Measurements from ENCODE around the gene DLK1. TPM values are rescaled to one million over a fixed set of nuclear protein-coding genes. Genes with fewer than 3 reads are reported as not detected.
A peak's percentile ranks its signal among the peaks of the same experiment; 100 is the strongest.

Gene DLK1
- total and polyA plus RNA-seq, 3 experiments from 2014 or later, result not detected

DNA sequence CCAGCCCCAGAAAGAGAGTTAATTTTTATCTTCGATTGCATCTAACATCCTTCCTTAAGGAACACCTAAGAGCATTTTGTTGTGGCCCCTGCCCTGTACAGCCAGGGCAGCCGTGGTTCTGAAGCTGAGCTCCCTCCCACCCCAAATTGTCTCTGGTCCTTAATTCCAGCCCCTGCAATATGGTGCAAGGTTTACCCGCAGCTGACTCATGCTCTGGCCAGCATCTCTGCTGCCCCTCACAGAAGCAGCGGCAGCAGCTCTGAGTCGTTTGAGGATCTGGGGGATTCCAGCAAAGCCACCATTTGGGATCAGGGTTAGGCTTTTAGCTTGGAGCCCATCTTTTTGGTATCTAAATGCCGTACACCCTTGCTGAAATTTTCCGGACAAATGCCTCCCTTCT, 3.3 kb downstream of the DLK1 start:
- CTCF ChIA-PET, result no interaction called here
- H3K36me3 Mint-ChIP-seq, result no peaks in the 10 kb centered on the region
- H3K27me3 ChIP-seq (ENCODE audit: insufficient read depth, low read length, poor library complexity, severe bottlenecking), result no peaks in the 10 kb centered on the region
- H3K27ac Mint-ChIP-seq, result no peak overlapping the region
- H3K9me3 ChIP-seq (ENCODE audit: low read length), result no peaks in the 10 kb centered on the region
- DNase-seq, result no peak
- no peak overlapping the region for H3K4me3 ChIP-seq (ENCODE audit: low read length)
- no peaks in the 10 kb centered on the region for H3K4me1 Mint-ChIP-seq
- H3K27me3 Mint-ChIP-seq, result peaks cover 19 to 42% of the 10 kb centered on the region in 2 donors
- H3K4me1 ChIP-seq (ENCODE audit: insufficient read depth, low read length), result no peaks in the 10 kb centered on the region
- POLR2A ChIA-PET, result no interaction called here
- H3K4me3 Mint-ChIP-seq, result no peak overlapping the region
- H3K27ac ChIP-seq (ENCODE audit: low read depth, low read length), result no peak overlapping the region
- H3K9me3 Mint-ChIP-seq, result no peaks in the 10 kb centered on the region
- no peaks in the 10 kb centered on the region for H3K36me3 ChIP-seq (ENCODE audit: insufficient read depth, low read length)

DNA sequence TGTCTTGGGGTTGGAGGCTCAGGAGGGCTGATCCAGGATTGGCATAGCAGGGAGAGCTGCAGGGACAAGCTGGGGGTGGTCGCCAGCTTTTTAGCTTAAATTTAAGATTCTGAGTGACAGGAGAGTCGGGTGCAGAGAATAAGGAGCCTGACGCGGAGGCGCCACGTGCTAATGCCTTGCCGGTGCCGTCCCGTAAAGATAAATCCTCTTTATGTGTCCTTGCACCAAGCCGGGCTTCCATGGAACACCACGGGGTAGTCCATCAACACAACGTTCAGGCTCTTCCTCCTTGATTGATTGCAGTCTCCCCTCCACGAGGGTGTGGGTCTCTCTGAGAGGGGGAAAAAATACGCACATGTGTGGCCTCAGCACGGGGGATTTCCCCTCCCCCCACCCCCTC, 3.9 kb downstream of the DLK1 start:
- DNase-seq, result peak in 1 of 5 donors; percentile 21
- H3K27ac Mint-ChIP-seq, result no peak overlapping the region
- no peaks in the 10 kb centered on the region for H3K36me3 Mint-ChIP-seq
- H3K4me1 Mint-ChIP-seq, result no peaks in the 10 kb centered on the region
- Histone ChIP-seq H3K27ac (ENCODE audit: low read depth, low read length) (no peak overlapping the region), H3K4me1 (ENCODE audit: insufficient read depth, low read length) (no peaks in the 10 kb centered on the region), H3K36me3 (ENCODE audit: insufficient read depth, low read length) (no peaks in the 10 kb centered on the region), H3K27me3 (ENCODE audit: insufficient read depth, low read length, poor library complexity, severe bottlenecking) (no peaks in the 10 kb centered on the region), H3K4me3 (ENCODE audit: low read length) (no peak overlapping the region), H3K9me3 (ENCODE audit: low read length) (no peaks in the 10 kb centered on the region)
- no peaks in the 10 kb centered on the region for H3K9me3 Mint-ChIP-seq
- no peak overlapping the region for H3K4me3 Mint-ChIP-seq
- H3K27me3 Mint-ChIP-seq, result peaks cover 14 to 39% of the 10 kb centered on the region in 2 donors
- ChIA-PET POLR2A (no interaction called here), CTCF (no interaction called here)

DNA sequence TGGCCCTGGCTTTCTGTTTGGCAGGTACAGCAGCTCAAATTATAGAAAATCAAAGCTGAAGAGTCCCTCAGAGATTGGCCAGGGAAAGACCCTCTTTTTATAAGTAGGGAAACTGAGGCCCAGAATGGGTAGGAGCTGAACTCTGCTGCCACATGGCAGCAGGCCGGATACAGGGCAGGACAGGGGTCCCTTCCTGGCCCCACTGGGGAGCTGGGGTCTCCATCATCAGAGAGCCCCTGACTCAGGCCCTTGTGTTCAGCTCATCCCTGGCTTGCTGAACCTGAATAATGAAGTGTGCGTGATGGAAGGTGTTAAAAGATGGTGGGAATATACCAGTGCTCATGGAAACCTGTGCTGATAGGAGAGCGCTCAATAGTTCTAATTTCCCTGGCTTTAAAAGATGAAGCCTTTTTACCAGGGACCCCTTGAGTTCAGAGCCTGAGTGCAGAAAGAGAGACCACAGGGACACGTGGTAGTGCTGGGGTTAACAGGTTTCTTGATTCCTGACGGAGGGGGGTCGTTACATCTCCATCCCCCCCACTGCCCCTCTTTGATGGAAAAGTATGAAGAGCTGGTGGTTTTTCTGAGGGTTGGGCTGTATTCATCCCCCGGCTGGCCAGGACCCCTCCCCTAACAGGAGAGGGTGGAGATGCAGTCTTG, 4.4 kb downstream of the DLK1 start:
- Histone ChIP-seq H3K9me3 (ENCODE audit: low read length) (no peaks in the 10 kb centered on the region), H3K27me3 (ENCODE audit: insufficient read depth, low read length, poor library complexity, severe bottlenecking) (no peaks in the 10 kb centered on the region), H3K4me1 (ENCODE audit: insufficient read depth, low read length) (no peaks in the 10 kb centered on the region), H3K36me3 (ENCODE audit: insufficient read depth, low read length) (no peaks in the 10 kb centered on the region), H3K27ac (ENCODE audit: low read depth, low read length) (no peak overlapping the region), H3K4me3 (ENCODE audit: low read length) (no peak overlapping the region)
- no peaks in the 10 kb centered on the region for H3K36me3 Mint-ChIP-seq
- ChIA-PET POLR2A (no interaction called here), CTCF (no interaction called here)
- DNase-seq, result peak in 1 of 5 donors; percentile 3
- H3K4me3 Mint-ChIP-seq, result no peak overlapping the region
- H3K9me3 Mint-ChIP-seq, result no peaks in the 10 kb centered on the region
- H3K27ac Mint-ChIP-seq, result no peak overlapping the region
- H3K27me3 Mint-ChIP-seq, result peaks cover 9 to 33% of the 10 kb centered on the region in 2 donors
- H3K4me1 Mint-ChIP-seq, result no peaks in the 10 kb centered on the region

DNA sequence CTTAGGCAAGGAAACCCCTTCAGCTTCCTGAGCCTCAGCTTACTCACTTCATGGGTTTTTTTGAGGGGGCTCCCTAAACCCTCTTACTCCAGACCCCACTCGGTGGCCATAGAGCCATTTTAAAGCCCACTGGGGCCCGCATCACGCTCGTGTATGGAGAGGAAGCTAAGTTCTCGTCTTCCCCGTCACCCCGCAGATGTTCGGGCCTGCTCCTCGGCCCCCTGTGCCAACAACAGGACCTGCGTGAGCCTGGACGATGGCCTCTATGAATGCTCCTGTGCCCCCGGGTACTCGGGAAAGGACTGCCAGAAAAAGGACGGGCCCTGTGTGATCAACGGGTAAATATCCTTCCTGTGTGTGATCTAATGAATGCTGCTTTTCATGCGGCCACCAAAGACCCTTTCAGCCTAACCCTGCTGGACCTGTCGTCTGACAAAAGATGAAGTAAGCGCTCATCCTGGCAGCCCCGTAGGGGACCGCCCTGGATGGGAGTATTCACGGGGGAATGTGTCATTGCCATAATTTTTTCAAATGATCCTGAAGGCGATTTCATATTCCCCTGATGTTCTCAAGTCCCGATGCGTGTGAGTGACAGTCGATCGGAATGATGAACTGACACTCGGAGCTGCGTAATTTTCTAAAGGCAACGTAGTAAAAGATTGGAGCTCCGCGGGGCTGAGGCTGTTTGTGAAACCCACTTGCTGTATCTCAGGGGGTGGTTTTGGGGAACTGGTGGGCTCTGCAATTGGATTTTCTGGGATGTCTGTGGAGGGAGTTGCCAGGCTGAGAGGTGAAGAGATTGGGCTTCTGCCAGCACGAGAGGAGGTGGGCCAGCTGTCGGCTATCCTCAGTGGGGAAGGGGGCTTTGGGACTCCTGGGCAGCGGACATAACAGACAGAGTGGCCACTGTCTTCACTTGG, 5.4 kb downstream of the DLK1 start:
- no peaks in the 10 kb centered on the region for H3K4me1 ChIP-seq (ENCODE audit: insufficient read depth, low read length)
- DNase-seq, result peak in 1 of 5 donors; percentile 26
- POLR2A ChIA-PET, result no interaction called here
- no peaks in the 10 kb centered on the region for H3K4me1 Mint-ChIP-seq
- H3K27ac Mint-ChIP-seq, result no peak overlapping the region
- H3K4me3 Mint-ChIP-seq, result no peak overlapping the region
- no peak overlapping the region for H3K27ac ChIP-seq (ENCODE audit: low read depth, low read length)
- no peaks in the 10 kb centered on the region for H3K36me3 Mint-ChIP-seq
- peaks cover 9 to 29% of the 10 kb centered on the region in 2 donors for H3K27me3 Mint-ChIP-seq
- CTCF ChIA-PET, result no interaction called here
- H3K27me3 ChIP-seq (ENCODE audit: insufficient read depth, low read length, poor library complexity, severe bottlenecking), result no peaks in the 10 kb centered on the region
- H3K9me3 ChIP-seq (ENCODE audit: low read length), result no peaks in the 10 kb centered on the region
- no peak overlapping the region for H3K4me3 ChIP-seq (ENCODE audit: low read length)
- no peaks in the 10 kb centered on the region for H3K9me3 Mint-ChIP-seq
- no peaks in the 10 kb centered on the region for H3K36me3 ChIP-seq (ENCODE audit: insufficient read depth, low read length)

- DNase-seq, result no peak
- H3K27me3 Mint-ChIP-seq, result peaks cover 6 to 26% of the 10 kb centered on the region in 2 donors
- H3K27me3 ChIP-seq (ENCODE audit: insufficient read depth, low read length, poor library complexity, severe bottlenecking), result no peaks in the 10 kb centered on the region
- ChIA-PET POLR2A (no interaction called here), CTCF (no interaction called here)
- H3K4me3 Mint-ChIP-seq, result no peak overlapping the region
- no peaks in the 10 kb centered on the region for H3K9me3 ChIP-seq (ENCODE audit: low read length)
- no peaks in the 10 kb centered on the region for H3K36me3 ChIP-seq (ENCODE audit: insufficient read depth, low read length)
- H3K4me3 ChIP-seq (ENCODE audit: low read length), result no peak overlapping the region
- H3K4me1 ChIP-seq (ENCODE audit: insufficient read depth, low read length), result no peaks in the 10 kb centered on the region
- no peaks in the 10 kb centered on the region for H3K36me3 Mint-ChIP-seq
- no peaks in the 10 kb centered on the region for H3K9me3 Mint-ChIP-seq
- no peak overlapping the region for H3K27ac Mint-ChIP-seq
- no peak overlapping the region for H3K27ac ChIP-seq (ENCODE audit: low read depth, low read length)
- no peaks in the 10 kb centered on the region for H3K4me1 Mint-ChIP-seq
Observed at GRCh38 chr14:100732766-100733100, 6.0 kb downstream of the DLK1 start.

GRCh38 chr14:100733152-100733850, 6.6 kb downstream of the DLK1 start:
- Histone ChIP-seq H3K4me1 (ENCODE audit: insufficient read depth, low read length) (no peaks in the 10 kb centered on the region), H3K27me3 (ENCODE audit: insufficient read depth, low read length, poor library complexity, severe bottlenecking) (no peaks in the 10 kb centered on the region), H3K27ac (ENCODE audit: low read depth, low read length) (no peak overlapping the region), H3K9me3 (ENCODE audit: low read length) (no peaks in the 10 kb centered on the region), H3K36me3 (ENCODE audit: insufficient read depth, low read length) (no peaks in the 10 kb centered on the region), H3K4me3 (ENCODE audit: low read length) (no peak overlapping the region)
- H3K36me3 Mint-ChIP-seq, result no peaks in the 10 kb centered on the region
- POLR2A ChIA-PET, result no interaction called here
- no peaks in the 10 kb centered on the region for H3K9me3 Mint-ChIP-seq
- H3K27me3 Mint-ChIP-seq, result peaks cover 6 to 21% of the 10 kb centered on the region in 2 donors
- H3K4me3 Mint-ChIP-seq, result no peak overlapping the region
- peak in 1 of 5 donors; percentile 39 for DNase-seq
- H3K4me1 Mint-ChIP-seq, result no peaks in the 10 kb centered on the region
- no peak overlapping the region for H3K27ac Mint-ChIP-seq
- CTCF ChIA-PET, result no interaction called here

- Histone ChIP-seq H3K4me3 (ENCODE audit: low read length) (no peak overlapping the region), H3K36me3 (ENCODE audit: insufficient read depth, low read length) (no peaks in the 10 kb centered on the region), H3K9me3 (ENCODE audit: low read length) (no peaks in the 10 kb centered on the region), H3K27me3 (ENCODE audit: insufficient read depth, low read length, poor library complexity, severe bottlenecking) (no peaks in the 10 kb centered on the region), H3K4me1 (ENCODE audit: insufficient read depth, low read length) (no peaks in the 10 kb centered on the region), H3K27ac (ENCODE audit: low read depth, low read length) (no peak overlapping the region)
- ChIA-PET POLR2A (no interaction called here), CTCF (no interaction called here)
- no peaks in the 10 kb centered on the region for H3K36me3 Mint-ChIP-seq
- H3K27me3 Mint-ChIP-seq, result peaks cover 0 to 13% of the 10 kb centered on the region in 2 donors
- no peaks in the 10 kb centered on the region for H3K4me1 Mint-ChIP-seq
- H3K4me3 Mint-ChIP-seq, result no peak overlapping the region
- H3K9me3 Mint-ChIP-seq, result no peaks in the 10 kb centered on the region
- H3K27ac Mint-ChIP-seq, result no peak overlapping the region
- peak in 1 of 5 donors; percentile 39 for DNase-seq
Observed at GRCh38 chr14:100734031-100734990, 7.6 kb downstream of the DLK1 start.
